Thoracic aorta (tissue), 2 donors: Measurements from ENCODE around the gene TNF. TPM values are rescaled to one million over a fixed set of nuclear protein-coding genes. Genes with fewer than 3 reads are reported as not detected.

Experiments
- ATAC-seq: fragments of 150-250 bp; one replicate; pipeline ENCODE4 v1.8.0; 2017; ENCODE audit warnings: low read depth; ENCODE audit not compliant: insufficient number of reproducible peaks, low FRiP score
- DNase-seq: peaks from one replicate; pipeline ENCODE4 v3.0.0-alpha.2; 2020; ENCODE audit warnings: low spot score
- H3K27ac ChIP-seq, 2 donors: fragments of 200-600 bp; sonication (generic); 1 replicate in 1 of 2; 2 replicates in 1 of 2; pipeline ENCODE4 v1.5.1; 2016; ENCODE audit warnings: mild to moderate bottlenecking in 2 of 2, moderate library complexity in 2 of 2
- H3K27me3 ChIP-seq: fragments of 200-600 bp; sonication (generic); replicated peaks from 2 replicates; pipeline ENCODE4 v1.6.0; 2016; ENCODE audit warnings: mild to moderate bottlenecking; ENCODE audit not compliant: insufficient read depth
- H3K36me3 ChIP-seq: fragments of 200-600 bp; sonication (generic); one replicate; pipeline ENCODE4 v1.5.1; 2016
- H3K4me1 ChIP-seq, 2 donors: fragments of 200-600 bp; sonication (generic); 1 replicate in 1 of 2; 2 replicates in 1 of 2; pipeline versions ENCODE4 v1.5.1 to v1.6.0; 2016; ENCODE audit warnings: low read depth in 2 of 2, mild to moderate bottlenecking in 1 of 2; ENCODE audit not compliant: control insufficient read depth in 1 of 2
- H3K4me3 ChIP-seq: fragments of 200-600 bp; sonication (generic); 2 replicates; pipeline ENCODE4 v1.5.1; 2016; ENCODE audit warnings: mild to moderate bottlenecking
- H3K9me3 ChIP-seq: fragments of 200-600 bp; sonication (generic); 2 replicates; pipeline ENCODE4 v1.5.1; 2016
- CTCF ChIP-seq: fragments of 200-600 bp; sonication (generic); IDR thresholded peaks from one replicate; pipeline ENCODE4 v1.5.1; 2019; ENCODE audit warnings: antibody characterized with exemption
- total RNA-seq, 2 donors: library from RNA; depleted of rRNA; stranded (reverse); fragments of >200 nt; gene quantifications; one replicate each; pipeline versions ENCODE4 v1.1.0 to v1.2.3, GENCODE V29; 2016

The TNF gene
- total RNA-seq, 2 donors from 2014 or later = 0.71 to 3.2 TPM

GRCh38 chr6:31609519-31610406, 34.4 kb downstream of the TNF start:
- H3K36me3 ChIP-seq = no peaks in the 10 kb centered on the region
- H3K4me1 ChIP-seq = no peaks in the 10 kb centered on the region
- no peak for DNase-seq
- H3K9me3 ChIP-seq = no peaks in the 10 kb centered on the region
- no peaks in the 10 kb centered on the region for H3K27me3 ChIP-seq
- ATAC-seq = no peak
- no peak for TF ChIP-seq CTCF
- no peak overlapping the region for H3K27ac ChIP-seq
- no peak overlapping the region for H3K4me3 ChIP-seq

DNA sequence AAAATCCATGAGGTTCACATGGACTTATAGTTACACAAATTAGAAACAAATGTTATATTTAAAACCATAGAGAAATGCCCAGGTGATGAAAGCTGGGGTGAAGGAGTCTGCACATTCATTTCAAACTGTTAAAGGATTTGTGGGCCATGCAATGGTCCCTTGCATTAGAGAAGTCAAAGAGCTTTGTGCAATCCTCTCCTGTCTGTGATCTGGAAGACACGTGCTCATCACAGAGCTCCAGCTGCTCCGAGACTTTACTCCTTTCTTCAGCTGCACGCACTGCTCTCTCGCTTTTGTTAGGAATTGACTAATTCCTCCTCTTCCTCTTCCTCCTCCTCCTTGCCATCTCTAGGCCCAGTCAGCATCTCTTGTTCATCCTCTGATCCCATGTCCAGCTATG, 35.6 kb downstream of the TNF start:
- H3K27ac ChIP-seq = no peak overlapping the region
- no peaks in the 10 kb centered on the region for H3K36me3 ChIP-seq

GRCh38 chr6:31614075-31614619, 38.8 kb downstream of the TNF start:
- DNase-seq (no peak), ATAC-seq (no peak)
- Histone ChIP-seq H3K4me3 (no peak overlapping the region), H3K27ac (no peak overlapping the region), H3K9me3 (no peaks in the 10 kb centered on the region), H3K4me1 (no peaks in the 10 kb centered on the region), H3K36me3 (no peaks in the 10 kb centered on the region), H3K27me3 (no peaks in the 10 kb centered on the region)
- TF ChIP-seq CTCF = no peak

More for the DNA sequence above, 35.6 kb downstream of the TNF start:
- Histone ChIP-seq H3K4me1 (no peaks in the 10 kb centered on the region), H3K9me3 (no peaks in the 10 kb centered on the region), H3K4me3 (no peak overlapping the region), H3K27me3 (no peaks in the 10 kb centered on the region)
- DNase-seq (no peak), ATAC-seq (no peak)
- no peak for TF ChIP-seq CTCF

DNA sequence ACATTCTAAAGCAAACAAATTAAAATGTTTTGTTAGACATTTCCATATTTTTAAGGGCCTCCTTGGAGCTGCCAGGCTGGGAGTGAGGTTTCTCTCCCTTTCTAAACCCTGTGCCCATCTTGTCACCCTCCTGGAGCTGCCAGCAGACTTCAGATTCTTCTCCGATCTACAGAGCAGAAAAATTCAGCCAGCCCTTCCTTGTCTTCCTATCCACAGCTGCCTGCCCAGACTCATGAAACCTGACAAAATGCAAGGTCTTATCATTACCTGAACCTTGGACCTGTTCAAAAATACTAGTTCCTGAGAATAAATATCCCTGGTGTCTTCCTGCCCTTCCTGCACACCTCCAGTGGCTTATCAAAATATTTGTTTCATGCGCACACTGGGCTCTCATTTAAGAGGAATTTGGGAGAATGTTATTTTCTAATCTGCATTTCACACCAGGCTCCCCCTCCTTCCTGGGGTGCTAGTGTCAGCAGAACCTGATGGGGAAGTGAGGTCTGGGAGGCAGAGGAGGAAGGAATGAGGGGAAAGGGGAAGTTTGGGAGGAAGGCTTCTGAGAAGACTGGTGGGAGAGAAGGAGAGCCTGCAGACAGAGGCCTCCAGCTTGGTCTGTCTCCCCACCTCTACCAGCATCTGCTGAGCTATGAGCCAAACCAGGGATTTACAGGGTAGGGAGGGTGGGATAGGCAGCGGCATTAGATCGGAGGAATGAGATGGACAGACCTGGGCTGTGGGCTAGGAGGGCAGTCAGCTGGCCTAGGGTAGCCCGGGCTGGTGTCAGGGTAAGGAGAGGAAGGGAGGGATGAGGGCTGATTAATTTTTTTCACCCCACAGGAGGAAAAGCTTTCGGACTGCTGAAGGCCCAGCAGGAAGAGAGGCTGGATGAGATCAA, 39.6 kb downstream of the TNF start, which contains the start of gene AIF1:
Gene AIF1 (plus strand): TSS at position 551 of the 895 bp plus-strand sequence. CDS start 96 bp downstream, at position 647.
- peaks cover 3% of the 10 kb centered on the region in 2 donors for H3K4me1 ChIP-seq
- no peak for ATAC-seq
- H3K4me3 ChIP-seq = peak within 1 kb of the TSS; percentile 18
- H3K36me3 ChIP-seq = no peaks in the 10 kb centered on the region
- H3K27ac ChIP-seq = no peak within 1 kb of the TSS
- no peaks in the 10 kb centered on the region for H3K9me3 ChIP-seq
- no peak for DNase-seq
- no peak for TF ChIP-seq CTCF
- no peaks in the 10 kb centered on the region for H3K27me3 ChIP-seq

- TF ChIP-seq CTCF = no peak
- Histone ChIP-seq H3K36me3 (no peaks in the 10 kb centered on the region), H3K4me3 (peak overlapping the region; percentile 18), H3K27me3 (no peaks in the 10 kb centered on the region), H3K4me1 (peaks cover 3% of the 10 kb centered on the region in 2 donors), H3K27ac (no peak overlapping the region), H3K9me3 (no peaks in the 10 kb centered on the region)
- ATAC-seq (no peak), DNase-seq (no peak)
These were observed 40.4 kb downstream of the TNF start for GRCh38 chr6:31615748-31616147.
